C4-2B (cell line): ENCODE data around the gene ACBD4.

Source experiments
- H3K27ac ChIP-seq: fragments of 450-650 bp; 2 replicates; pipeline ENCODE4 v1.5.1; 2017
- CTCF ChIP-seq: fragments of 450-650 bp; conservative IDR thresholded peaks from 2 replicates; pipeline ENCODE4 v1.5.1; 2017; ENCODE audit warnings: mild to moderate bottlenecking
- ZFX ChIP-seq: fragments of 450-650 bp; IDR thresholded peaks from 2 replicates; pipeline ENCODE4 v1.6.1; 2017

ACBD4 gene

GRCh38 chr17:45146592-45146889 lies 11.1 kb downstream of the ACBD4 start:
- peak overlapping the region; percentile 94 for H3K27ac ChIP-seq
- TF ChIP-seq ZFX = no peak
- no peak for TF ChIP-seq CTCF

- peak overlapping the region; percentile 94 for H3K27ac ChIP-seq
- TF ChIP-seq ZFX (no peak), CTCF (no peak)
These were observed 11.5 kb downstream of the ACBD4 start for GRCh38 chr17:45146890-45147580.

- peak overlapping the region; percentile 94 for H3K27ac ChIP-seq
- TF ChIP-seq CTCF = no peak
- peak; percentile 74 for TF ChIP-seq ZFX
These were observed 12.2 kb downstream of the ACBD4 start for GRCh38 chr17:45147581-45148182.

- no peak for TF ChIP-seq CTCF
- no peak for TF ChIP-seq ZFX
- H3K27ac ChIP-seq = peak within 1 kb of the TSS; percentile 94
These were observed 12.9 kb downstream of the ACBD4 start, which contains the start of gene HEXIM1 for GRCh38 chr17:45148183-45149036. TSS of gene HEXIM1 (plus strand) at chr17:45148475. CDS start at chr17:45149191, 716 bp downstream.

GRCh38 chr17:45149037-45149668 lies 13.7 kb downstream of the ACBD4 start:
- peak overlapping the region; percentile 94 for H3K27ac ChIP-seq
- TF ChIP-seq ZFX (no peak), CTCF (peak; percentile 92)

GRCh38 chr17:45149669-45150664 lies 14.5 kb downstream of the ACBD4 start:
- H3K27ac ChIP-seq = peak overlapping the region; percentile 94
- no peak for TF ChIP-seq ZFX
- no peak for TF ChIP-seq CTCF
